Gastrocnemius medialis (tissue), 4 donors: Measurements from ENCODE around the gene PEAK1. TPM values are rescaled to one million over a fixed set of nuclear protein-coding genes. Genes with fewer than 3 reads are reported as not detected.

Experiments
- ATAC-seq, 2 donors: fragments of 150-250 bp; one replicate each; pipeline ENCODE4 v1.9.1; 2016
- DNase-seq, 2 donors: peaks; one replicate each; pipeline ENCODE4 v3.0.0-alpha.2; 2019
- H3K27ac ChIP-seq, 4 donors: fragments of 200-600 bp; sonication (generic); 1 replicate in 1 of 4; 2 replicates in 3 of 4; pipeline ENCODE4 v1.5.1; 2016 to 2018; ENCODE audit warnings: mild to moderate bottlenecking in 2 of 4, moderate library complexity in 1 of 4
- H3K27me3 ChIP-seq, 3 donors: fragments of 200-600 bp; sonication (generic) in 2 of 3; 1 replicate in 1 of 3; 2 replicates in 2 of 3; pipeline versions ENCODE4 v1.5.1 to v1.6.0; 2016 to 2019; ENCODE audit warnings: mild to moderate bottlenecking in 1 of 3, moderate library complexity in 1 of 3
- H3K36me3 ChIP-seq, 2 donors: fragments of 200-600 bp; sonication (generic) in 1 of 2; one replicate each; pipeline ENCODE4 v1.5.1; 2017 to 2018
- H3K4me1 ChIP-seq, 2 donors: fragments of 200-600 bp; sonication (generic) in 1 of 2; one replicate each; pipeline ENCODE4 v1.5.1; 2016 to 2017; ENCODE audit warnings: mild to moderate bottlenecking in 2 of 2
- H3K4me3 ChIP-seq, 4 donors: fragments of 200-600 bp; sonication (generic) in 3 of 4; 1 replicate in 1 of 4; 2 replicates in 3 of 4; pipeline ENCODE4 v1.5.1; 2016 to 2019; ENCODE audit warnings: mild to moderate bottlenecking in 2 of 4
- H3K9me3 ChIP-seq, 3 donors: fragments of 200-600 bp; sonication (generic) in 2 of 3; 1 replicate in 1 of 3; 2 replicates in 2 of 3; pipeline ENCODE4 v1.5.1; 2016 to 2019
- CTCF ChIP-seq, 5 experiments: fragments of 450-650 bp in 3 of 5; fragments of 200-600 bp in 2 of 5; sonication (generic) in 2 of 5; IDR thresholded peaks in 4 of 5; conservative IDR thresholded peaks in 1 of 5; 1 replicate in 4 of 5; 2 replicates in 1 of 5; pipeline ENCODE4 v1.5.1; 2016 to 2019; ENCODE audit warnings: antibody characterized with exemption in 5 of 5, mild to moderate bottlenecking in 3 of 5, moderate library complexity in 3 of 5
- POLR2A ChIP-seq, 2 donors: fragments of 450-650 bp; IDR thresholded peaks; one replicate each; pipeline ENCODE4 v1.6.1; 2017; ENCODE audit warnings: antibody characterized with exemption in 2 of 2, mild to moderate bottlenecking in 2 of 2, moderate library complexity in 2 of 2
- in situ Hi-C, 4 donors: fragments of 200-750 bp; cut with MboI; loops; one replicate each; pipeline versions ENCODE4 v1.15.0 to v1.8.0; 2017; ENCODE audit warnings: low sequenced_read_pairs in 4 of 4
- intact Hi-C: fragments of 100-400 bp; cut with DNase I; formaldehyde crosslinking; loops from one replicate; pipeline ENCODE4 v1.15.1; 2023; ENCODE audit warnings: low total_unique reads
- total RNA-seq, 4 donors: library from RNA; depleted of rRNA; stranded (reverse); fragments of >200 nt; gene quantifications; one replicate each; pipeline versions ENCODE4 v1.1.0 to v1.2.3, GENCODE V29; 2016

Gene PEAK1
- total RNA-seq, 4 donors from 2014 or later, result 17.8 to 21.9 (median 20.8) TPM

- ATAC-seq (no peak), DNase-seq (no peak)
- peaks cover 6 to 12% of the 10 kb centered on the region in 2 donors for H3K4me1 ChIP-seq
These were observed 195.6 kb downstream of the PEAK1 start for GRCh38 chr15:77224352-77224751.

GRCh38 chr15:77221708-77222107 is 198.2 kb downstream of the PEAK1 start:
- intact Hi-C loops, result no loop called here
- DNase-seq (no peak), ATAC-seq (no peak)
- Histone ChIP-seq H3K27me3 (no peaks in the 10 kb centered on the region), H3K36me3 (no peaks in the 10 kb centered on the region), H3K4me3 (no peak overlapping the region), H3K4me1 (peaks cover 5 to 11% of the 10 kb centered on the region in 2 donors), H3K9me3 (no peaks in the 10 kb centered on the region), H3K27ac (no peak overlapping the region)
- in situ Hi-C loops, result no loop called here
- no peak for TF ChIP-seq POLR2A (IDR thresholded peaks at IDR 0.05)
- no peak for TF ChIP-seq CTCF (IDR thresholded peaks at IDR 0.05 in 4 of 5, conservative IDR thresholded peaks at IDR 0.05 in 1 of 5)

More at GRCh38 chr15:77224352-77224751, 195.6 kb downstream of the PEAK1 start:
- H3K36me3 ChIP-seq, result no peaks in the 10 kb centered on the region
- in situ Hi-C loops, result no loop called here
- H3K9me3 ChIP-seq, result no peaks in the 10 kb centered on the region
- H3K27ac ChIP-seq, result no peak overlapping the region
- intact Hi-C loops, result no loop called here
- no peaks in the 10 kb centered on the region for H3K27me3 ChIP-seq
- H3K4me3 ChIP-seq, result no peak overlapping the region
- no peak for TF ChIP-seq CTCF (IDR thresholded peaks at IDR 0.05 in 4 of 5, conservative IDR thresholded peaks at IDR 0.05 in 1 of 5)
- no peak for TF ChIP-seq POLR2A (IDR thresholded peaks at IDR 0.05)

- in situ Hi-C loops, result no loop called here
These were observed 198.7 kb downstream of the PEAK1 start for GRCh38 chr15:77221174-77221573.

GRCh38 chr15:77219841-77220240 is 200.1 kb downstream of the PEAK1 start:
- intact Hi-C loops (no loop called here), in situ Hi-C loops (no loop called here)
- H3K4me3 ChIP-seq, result no peak overlapping the region
- ATAC-seq, result no peak
- TF ChIP-seq POLR2A (IDR thresholded peaks at IDR 0.05) (no peak), CTCF (IDR thresholded peaks at IDR 0.05 in 4 of 5, conservative IDR thresholded peaks at IDR 0.05 in 1 of 5) (no peak)
- DNase-seq, result no peak
- H3K9me3 ChIP-seq, result no peaks in the 10 kb centered on the region
- H3K27me3 ChIP-seq, result no peaks in the 10 kb centered on the region
- H3K27ac ChIP-seq, result no peak overlapping the region
- peaks cover 0 to 3% of the 10 kb centered on the region in 2 donors for H3K4me1 ChIP-seq
- no peaks in the 10 kb centered on the region for H3K36me3 ChIP-seq

More at GRCh38 chr15:77221174-77221573, 198.7 kb downstream of the PEAK1 start:
- intact Hi-C loops, result no loop called here
- Histone ChIP-seq H3K27ac (no peak overlapping the region), H3K27me3 (no peaks in the 10 kb centered on the region), H3K36me3 (no peaks in the 10 kb centered on the region), H3K4me1 (peaks cover under 1 to 7% of the 10 kb centered on the region in 2 donors), H3K9me3 (no peaks in the 10 kb centered on the region), H3K4me3 (no peak overlapping the region)
- no peak for ATAC-seq
- TF ChIP-seq CTCF (IDR thresholded peaks at IDR 0.05 in 4 of 5, conservative IDR thresholded peaks at IDR 0.05 in 1 of 5), result no peak
- no peak for TF ChIP-seq POLR2A (IDR thresholded peaks at IDR 0.05)
- no peak for DNase-seq

- intact Hi-C loops, result no loop called here
- Histone ChIP-seq H3K27ac (no peak overlapping the region), H3K36me3 (no peaks in the 10 kb centered on the region), H3K9me3 (no peaks in the 10 kb centered on the region), H3K27me3 (no peaks in the 10 kb centered on the region), H3K4me1 (no peaks in the 10 kb centered on the region), H3K4me3 (no peak overlapping the region)
- ATAC-seq (no peak), DNase-seq (no peak)
- in situ Hi-C loops, result no loop called here
- TF ChIP-seq CTCF (IDR thresholded peaks at IDR 0.05 in 4 of 5, conservative IDR thresholded peaks at IDR 0.05 in 1 of 5), result no peak
- no peak for TF ChIP-seq POLR2A (IDR thresholded peaks at IDR 0.05)
These were observed 210.7 kb downstream of the PEAK1 start for GRCh38 chr15:77209221-77209620.
